Activated CD4-positive, alpha-beta T cell treated with anti-CD3 and anti-CD28 coated beads for 48 hours (primary cell): ENCODE data around the gene UTP11.
A peak's percentile ranks its signal among the peaks of the same experiment; 100 is the strongest.
"Not testable (repeated sequence)": the region's sequence is repeated elsewhere in the genome, so short reads cannot be mapped to it uniquely, and the experiment has no call there.

ENCODE experiments used
- DNase-seq: peaks from one replicate; pipeline ENCODE4 v3.0.0-alpha.2; 2020

Gene UTP11

GRCh38 chr1:38028105-38028591 lies 15.6 kb downstream of the UTP11 start:
- DNase-seq, result peak; percentile 88

- DNase-seq, result no peak
Observed at GRCh38 chr1:38028671-38029070, 16.1 kb downstream of the UTP11 start.

GRCh38 chr1:38029081-38029681 lies 16.6 kb downstream of the UTP11 start:
- DNase-seq, result no peak

- DNase-seq, result peak; percentile 87
Observed at GRCh38 chr1:38029685-38030511, 17.4 kb downstream of the UTP11 start.

- no peak for DNase-seq
Observed at GRCh38 chr1:38030596-38031512, 18.3 kb downstream of the UTP11 start.

GRCh38 chr1:38031513-38031866 lies 19.0 kb downstream of the UTP11 start:
- no peak for DNase-seq

GRCh38 chr1:38032992-38033391 lies 20.5 kb downstream of the UTP11 start:
- not testable (repeated sequence) for DNase-seq

GRCh38 chr1:38034871-38035270 lies 22.3 kb downstream of the UTP11 start:
- DNase-seq, result no peak

- DNase-seq, result peak; percentile 23
Observed at GRCh38 chr1:38037221-38037939, 24.8 kb downstream of the UTP11 start.

- DNase-seq, result no peak
Observed at GRCh38 chr1:38038861-38039260, 26.3 kb downstream of the UTP11 start.

GRCh38 chr1:38039331-38040088 lies 27.0 kb downstream of the UTP11 start:
- no peak for DNase-seq

- DNase-seq, result no peak
Observed at GRCh38 chr1:38041936-38042834, 29.7 kb downstream of the UTP11 start.

GRCh38 chr1:38043036-38043747 lies 30.7 kb downstream of the UTP11 start:
- DNase-seq, result no peak

GRCh38 chr1:38044221-38045215 lies 32.0 kb downstream of the UTP11 start:
- DNase-seq, result no peak

GRCh38 chr1:38045401-38046332 lies 33.1 kb downstream of the UTP11 start:
- DNase-seq, result no peak

GRCh38 chr1:38046333-38046883 lies 33.9 kb downstream of the UTP11 start, which contains the start of gene POU3F1:
Gene POU3F1 (minus strand): TSS chr1:38046793. CDS start chr1:38046743, 50 bp downstream.
- no peak for DNase-seq
